ENCODE results near the gene HLA-DOB.

- TF ChIP-seq CTCF (IDR thresholded peaks at IDR 0.05), result no peak
- TF ChIP-seq POLR2A (IDR thresholded peaks at IDR 0.05), result no peak
These were observed 38.8 kb upstream of the HLA-DOB start for GRCh38 chr6:32855467-32856174.

Measured in uterus (tissue), 2 donors.